ENCODE measurements around the gene GPR42. TPM values are rescaled to one million over a fixed set of nuclear protein-coding genes. Genes with fewer than 3 reads are reported as not detected.

Gene GPR42
- polyA plus RNA-seq, 2 of the 4 experiments (the other 2 are of a cell fraction): not detected

- no peak for ATAC-seq
- H3K4me3 ChIP-seq: no peak overlapping the region
- H3K27ac ChIP-seq: no peak overlapping the region
- DNase-seq (ENCODE audit: low read depth in 1 of 2, low spot score in 1 of 2): no peak
- no peaks in the 10 kb centered on the region for H3K9me3 ChIP-seq
- POLR2A ChIA-PET: interaction anchor here (0.7 kb wide), 2 partner anchors 18 to 109 kb away, joined by 3 to 7 read pairs; no protein-coding TSS in a partner anchor
- FAIRE-seq: no peak
- no peak for TF ChIP-seq GATA3 (IDR thresholded peaks at IDR 0.05; ENCODE audit: borderline replicate concordance)
- TF ChIP-seq JUNB (IDR thresholded peaks at IDR 0.05): no peak
- no peak for TF ChIP-seq KDM5A (IDR thresholded peaks at IDR 0.05)
- no peak for TF ChIP-seq MYC (IDR thresholded peaks at IDR 0.05; ENCODE audit: borderline replicate concordance, low read length)
- no peak for TF ChIP-seq USF2 (IDR thresholded peaks at IDR 0.05)
- TF ChIP-seq FOSB (CRISPR knock-in tag; IDR thresholded peaks at IDR 0.05): no peak
- TF ChIP-seq HDAC2 (IDR thresholded peaks at IDR 0.05): no peak
- no peak for TF ChIP-seq HOXA7 (CRISPR knock-in tag; IDR thresholded peaks at IDR 0.05)
- no peak for TF ChIP-seq REST (IDR thresholded peaks at IDR 0.05)
- no peak for TF ChIP-seq ZC3H11A (IDR thresholded peaks at IDR 0.05)
- CTCF ChIA-PET: interaction anchor here (0.7 to 2.5 kb wide), 4 partner anchors 10 to 75 kb away, joined by 3 to 11 read pairs (median 8); no protein-coding TSS in a partner anchor
- H3K4me2 ChIP-seq: no peak overlapping the region
- 80% methylated on average over 5 of the region's 5 CpGs for WGBS (ENCODE audit: missing lambda C conversion rate)
- H3K4me1 ChIP-seq: 0 out of 3 replicates have a peak, but pooled peaks cover 8% of the 10 kb centered on the region
These were observed 48.9 kb downstream of the GPR42 start for GRCh38 chr19:35419805-35420204.

- H3K27ac ChIP-seq: no peak overlapping the region
- no peak overlapping the region for H3K4me3 ChIP-seq
- H3K9me3 ChIP-seq: no peaks in the 10 kb centered on the region
- ATAC-seq (no peak), DNase-seq (ENCODE audit: low read depth in 1 of 2, low spot score in 1 of 2) (no peak), FAIRE-seq (no peak)
- 0 out of 3 replicates have a peak, but pooled peaks cover 8% of the 10 kb centered on the region for H3K4me1 ChIP-seq
- CTCF ChIA-PET: interaction anchor here (0.9 to 2.5 kb wide), 4 partner anchors 9 to 74 kb away, joined by 3 to 11 read pairs (median 8); no protein-coding TSS in a partner anchor
- POLR2A ChIA-PET: no interaction called here
- 69% methylated on average over 11 of the region's 11 CpGs for WGBS (ENCODE audit: missing lambda C conversion rate)
- no peak overlapping the region for H3K4me2 ChIP-seq
- TF ChIP-seq EP300 (IDR thresholded peaks at IDR 0.05) (no peak), EHMT2 (IDR thresholded peaks at IDR 0.05; ENCODE audit: low read depth) (no peak), CHD2 (IDR thresholded peaks at IDR 0.05; ENCODE audit: low read length, partially characterized antibody) (no peak)
- TF ChIP-seq, protein P1, sequence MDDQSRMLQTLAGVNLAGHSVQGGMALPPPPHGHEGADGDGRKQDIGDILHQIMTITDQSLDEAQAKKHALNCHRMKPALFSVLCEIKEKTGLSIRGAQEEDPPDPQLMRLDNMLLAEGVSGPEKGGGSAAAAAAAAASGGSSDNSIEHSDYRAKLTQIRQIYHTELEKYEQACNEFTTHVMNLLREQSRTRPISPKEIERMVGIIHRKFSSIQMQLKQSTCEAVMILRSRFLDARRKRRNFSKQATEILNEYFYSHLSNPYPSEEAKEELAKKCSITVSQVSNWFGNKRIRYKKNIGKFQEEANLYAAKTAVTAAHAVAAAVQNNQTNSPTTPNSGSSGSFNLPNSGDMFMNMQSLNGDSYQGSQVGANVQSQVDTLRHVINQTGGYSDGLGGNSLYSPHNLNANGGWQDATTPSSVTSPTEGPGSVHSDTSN (IDR thresholded peaks at IDR 0.05): no peak
These were observed 50.5 kb downstream of the GPR42 start for GRCh38 chr19:35421362-35421761.

Small RNA genes lying within 50 kb of the gene (small RNA-seq; reads per million reads assigned to genes)
- gene RN7SL491P: 0 reads per million in 6 experiments

Other genes with a start within 250 kb of the GPR42 start
- gene LGI4, start 236.0 kb upstream of the GPR42 start, polyA plus RNA-seq (2011; rRNA removed): 0.06 and 0.13 TPM in 2 replicates
- gene LGI4, start 236.0 kb upstream of the GPR42 start, polyA plus RNA-seq (2017; fragmentation: RNase III; extraction: RNeasy Plus Mini Kit Qiagen cat#74134 plus additional on column Dnase treatment): 0.09 to 0.16 TPM (median 0.12 TPM) in 3 replicates
- gene FXYD1, start 232.2 kb upstream of the GPR42 start, polyA plus RNA-seq (2011; rRNA removed): not detected in 2 replicates
- gene FXYD1, start 232.2 kb upstream of the GPR42 start, polyA plus RNA-seq (2017; fragmentation: RNase III; extraction: RNeasy Plus Mini Kit Qiagen cat#74134 plus additional on column Dnase treatment): not detected in 3 replicates
- gene FXYD7, start 227.8 kb upstream of the GPR42 start, polyA plus RNA-seq (2011; rRNA removed): not detected in 2 replicates
- gene FXYD7, start 227.8 kb upstream of the GPR42 start, polyA plus RNA-seq (2017; fragmentation: RNase III; extraction: RNeasy Plus Mini Kit Qiagen cat#74134 plus additional on column Dnase treatment): 0.15 TPM in 1 of 3 replicates, not detected in the others
- gene FXYD5, start 216.3 kb upstream of the GPR42 start, polyA plus RNA-seq (2011; rRNA removed): 70.8 and 77.3 TPM in 2 replicates
- 106 to 116 TPM (median 113 TPM) in 3 replicates for gene FXYD5, start 216.3 kb upstream of the GPR42 start, polyA plus RNA-seq (2017; fragmentation: RNase III; extraction: RNeasy Plus Mini Kit Qiagen cat#74134 plus additional on column Dnase treatment)
- not detected in 2 replicates for gene FAM187B, start 142.3 kb upstream of the GPR42 start, polyA plus RNA-seq (2011; rRNA removed)
- not detected in 3 replicates for gene FAM187B, start 142.3 kb upstream of the GPR42 start, polyA plus RNA-seq (2017; fragmentation: RNase III; extraction: RNeasy Plus Mini Kit Qiagen cat#74134 plus additional on column Dnase treatment)
- gene LSR, start 122.1 kb upstream of the GPR42 start, polyA plus RNA-seq (2011; rRNA removed): 2.1 and 2.5 TPM in 2 replicates
- 3.6 to 4.7 TPM (median 4.4 TPM) in 3 replicates for gene LSR, start 122.1 kb upstream of the GPR42 start, polyA plus RNA-seq (2017; fragmentation: RNase III; extraction: RNeasy Plus Mini Kit Qiagen cat#74134 plus additional on column Dnase treatment)
- 91.8 and 118 TPM in 2 replicates for gene USF2, start 102.1 kb upstream of the GPR42 start, polyA plus RNA-seq (2011; rRNA removed)
- gene USF2, start 102.1 kb upstream of the GPR42 start, polyA plus RNA-seq (2017; fragmentation: RNase III; extraction: RNeasy Plus Mini Kit Qiagen cat#74134 plus additional on column Dnase treatment): 124 to 141 TPM (median 141 TPM) in 3 replicates
- gene HAMP, start 88.5 kb upstream of the GPR42 start, polyA plus RNA-seq (2011; rRNA removed): not detected in 2 replicates
- gene HAMP, start 88.5 kb upstream of the GPR42 start, polyA plus RNA-seq (2017; fragmentation: RNase III; extraction: RNeasy Plus Mini Kit Qiagen cat#74134 plus additional on column Dnase treatment): 0.03 TPM in 1 of 3 replicates, not detected in the others
- gene MAG, start 78.9 kb upstream of the GPR42 start, polyA plus RNA-seq (2011; rRNA removed): not detected in 2 replicates
- gene MAG, start 78.9 kb upstream of the GPR42 start, polyA plus RNA-seq (2017; fragmentation: RNase III; extraction: RNeasy Plus Mini Kit Qiagen cat#74134 plus additional on column Dnase treatment): not detected in 3 replicates
- gene CD22, start 41.9 kb upstream of the GPR42 start, polyA plus RNA-seq (2011; rRNA removed): 0.14 and 0.29 TPM in 2 replicates
- gene CD22, start 41.9 kb upstream of the GPR42 start, polyA plus RNA-seq (2017; fragmentation: RNase III; extraction: RNeasy Plus Mini Kit Qiagen cat#74134 plus additional on column Dnase treatment): 0.05 TPM in 1 of 3 replicates, not detected in the others
- not detected in 2 replicates for gene FFAR1, start 23.2 kb upstream of the GPR42 start, polyA plus RNA-seq (2011; rRNA removed)
- not detected in 3 replicates for gene FFAR1, start 23.2 kb upstream of the GPR42 start, polyA plus RNA-seq (2017; fragmentation: RNase III; extraction: RNeasy Plus Mini Kit Qiagen cat#74134 plus additional on column Dnase treatment)
- not detected in 2 replicates for gene FFAR3, start 12.6 kb upstream of the GPR42 start, polyA plus RNA-seq (2011; rRNA removed)
- gene FFAR3, start 12.6 kb upstream of the GPR42 start, polyA plus RNA-seq (2017; fragmentation: RNase III; extraction: RNeasy Plus Mini Kit Qiagen cat#74134 plus additional on column Dnase treatment): not detected in 3 replicates
- 0.24 and 0.30 TPM in 2 replicates for gene FFAR2, start 77.2 kb downstream of the GPR42 start, polyA plus RNA-seq (2011; rRNA removed)
- not detected in 3 replicates for gene FFAR2, start 77.2 kb downstream of the GPR42 start, polyA plus RNA-seq (2017; fragmentation: RNase III; extraction: RNeasy Plus Mini Kit Qiagen cat#74134 plus additional on column Dnase treatment)
- not detected in 2 replicates for gene KRTDAP, start 119.4 kb downstream of the GPR42 start, polyA plus RNA-seq (2011; rRNA removed)
- not detected in 3 replicates for gene KRTDAP, start 119.4 kb downstream of the GPR42 start, polyA plus RNA-seq (2017; fragmentation: RNase III; extraction: RNeasy Plus Mini Kit Qiagen cat#74134 plus additional on column Dnase treatment)
- gene DMKN, start 142.6 kb downstream of the GPR42 start, polyA plus RNA-seq (2011; rRNA removed): 18.0 and 21.5 TPM in 2 replicates
- 37.0 to 41.6 TPM (median 40.6 TPM) in 3 replicates for gene DMKN, start 142.6 kb downstream of the GPR42 start, polyA plus RNA-seq (2017; fragmentation: RNase III; extraction: RNeasy Plus Mini Kit Qiagen cat#74134 plus additional on column Dnase treatment)
- gene SBSN, start 157.2 kb downstream of the GPR42 start, polyA plus RNA-seq (2011; rRNA removed): 0.28 TPM in 2 replicates
- 0.67 to 1.1 TPM (median 0.89 TPM) in 3 replicates for gene SBSN, start 157.2 kb downstream of the GPR42 start, polyA plus RNA-seq (2017; fragmentation: RNase III; extraction: RNeasy Plus Mini Kit Qiagen cat#74134 plus additional on column Dnase treatment)
- gene GAPDHS, start 162.4 kb downstream of the GPR42 start, polyA plus RNA-seq (2011; rRNA removed): not detected in 2 replicates
- gene GAPDHS, start 162.4 kb downstream of the GPR42 start, polyA plus RNA-seq (2017; fragmentation: RNase III; extraction: RNeasy Plus Mini Kit Qiagen cat#74134 plus additional on column Dnase treatment): not detected in 3 replicates
- gene TMEM147, start 174.6 kb downstream of the GPR42 start, polyA plus RNA-seq (2011; rRNA removed): 335 and 446 TPM in 2 replicates
- 257 to 282 TPM (median 257 TPM) in 3 replicates for gene TMEM147, start 174.6 kb downstream of the GPR42 start, polyA plus RNA-seq (2017; fragmentation: RNase III; extraction: RNeasy Plus Mini Kit Qiagen cat#74134 plus additional on column Dnase treatment)
- not detected in 2 replicates for gene ATP4A, start 192.6 kb downstream of the GPR42 start, polyA plus RNA-seq (2011; rRNA removed)
- gene ATP4A, start 192.6 kb downstream of the GPR42 start, polyA plus RNA-seq (2017; fragmentation: RNase III; extraction: RNeasy Plus Mini Kit Qiagen cat#74134 plus additional on column Dnase treatment): 0.05 TPM in 1 of 3 replicates, not detected in the others
- gene PMIS2, start 215.1 kb downstream of the GPR42 start, polyA plus RNA-seq (2011; rRNA removed): not detected in 2 replicates
- gene PMIS2, start 215.1 kb downstream of the GPR42 start, polyA plus RNA-seq (2017; fragmentation: RNase III; extraction: RNeasy Plus Mini Kit Qiagen cat#74134 plus additional on column Dnase treatment): not detected in 3 replicates
- 7.2 and 7.3 TPM in 2 replicates for gene HAUS5, start 241.7 kb downstream of the GPR42 start, polyA plus RNA-seq (2011; rRNA removed)
- 16.0 to 17.6 TPM (median 16.1 TPM) in 3 replicates for gene HAUS5, start 241.7 kb downstream of the GPR42 start, polyA plus RNA-seq (2017; fragmentation: RNase III; extraction: RNeasy Plus Mini Kit Qiagen cat#74134 plus additional on column Dnase treatment)